ENCODE measurements around the gene HSD3B7. TPM values are rescaled to one million over a fixed set of nuclear protein-coding genes. Genes with fewer than 3 reads are reported as not detected.

The HSD3B7 gene
- total RNA-seq, 1 experiment from 2014 or later = 73.0 TPM

DNA sequence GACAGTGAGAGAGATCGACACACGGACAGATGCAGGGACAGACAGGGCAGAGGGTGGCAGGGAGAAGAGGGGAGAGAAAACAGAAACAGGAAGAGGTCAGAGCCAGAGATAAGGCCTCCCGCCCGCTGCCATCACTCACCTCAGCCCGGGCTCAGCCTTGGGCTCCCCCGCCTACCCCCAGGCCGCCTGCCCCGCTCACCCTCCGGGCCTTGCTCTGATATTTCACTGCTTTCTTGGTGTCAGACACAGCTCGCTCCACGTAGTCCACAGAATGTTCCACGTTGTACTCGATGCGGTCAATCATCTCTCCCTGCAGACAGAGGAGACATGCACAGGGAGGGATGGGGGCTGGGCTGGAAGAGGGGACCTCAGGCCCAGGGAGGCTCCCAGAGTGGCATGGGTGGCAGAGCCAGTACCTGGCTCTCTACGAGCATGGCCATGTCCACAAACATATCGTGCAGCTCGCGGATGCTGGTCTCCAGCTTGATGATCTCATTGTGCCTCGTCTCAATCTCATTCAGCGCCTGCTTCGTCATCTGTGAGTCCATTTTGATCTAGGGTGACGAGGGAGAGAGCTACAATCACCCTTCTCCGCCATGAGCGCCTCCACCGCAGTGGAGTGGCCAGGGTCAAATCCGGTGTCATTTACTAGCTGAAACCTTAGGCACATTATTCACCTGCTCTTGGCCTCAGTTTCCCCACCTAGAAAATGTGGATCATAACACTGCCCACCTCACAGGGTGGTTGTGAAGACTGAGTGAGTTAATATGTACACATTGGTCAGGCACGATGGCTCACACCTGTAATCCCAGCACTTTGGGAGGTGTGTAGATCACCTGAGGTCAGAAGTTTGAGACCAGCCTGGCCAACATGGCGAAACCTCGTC lies 8.2 kb downstream of the HSD3B7 start:
- no peak for DNase-seq (ENCODE audit: low read depth)
- in situ Hi-C loops (cut with HindIII; ENCODE audit: low pct_unique_long_range_greater_than_20kb, low sequenced_read_pairs) = no loop called here

DNA sequence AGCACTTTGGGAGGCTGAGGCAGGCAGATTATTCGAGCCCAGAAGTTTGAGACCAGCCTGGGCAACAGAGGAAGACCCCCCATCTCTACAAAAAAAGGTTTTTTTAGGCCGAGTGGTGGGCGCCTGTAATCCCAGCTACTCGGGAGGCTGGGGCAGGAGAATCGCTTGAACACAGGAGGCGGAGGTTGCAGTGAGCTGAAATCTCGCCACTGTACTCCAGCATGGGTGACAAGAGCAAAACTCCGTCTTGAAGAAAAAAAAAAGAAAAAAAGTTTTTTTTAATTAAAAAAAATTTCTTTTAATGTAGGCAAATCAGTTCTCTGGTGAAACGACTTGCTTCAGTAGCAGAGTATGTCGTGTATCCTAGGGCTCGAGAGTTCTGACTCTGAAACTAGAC lies 10.9 kb downstream of the HSD3B7 start:
- in situ Hi-C loops (cut with HindIII; ENCODE audit: low pct_unique_long_range_greater_than_20kb, low sequenced_read_pairs) = no loop called here
- DNase-seq (ENCODE audit: low read depth) = no peak

DNA sequence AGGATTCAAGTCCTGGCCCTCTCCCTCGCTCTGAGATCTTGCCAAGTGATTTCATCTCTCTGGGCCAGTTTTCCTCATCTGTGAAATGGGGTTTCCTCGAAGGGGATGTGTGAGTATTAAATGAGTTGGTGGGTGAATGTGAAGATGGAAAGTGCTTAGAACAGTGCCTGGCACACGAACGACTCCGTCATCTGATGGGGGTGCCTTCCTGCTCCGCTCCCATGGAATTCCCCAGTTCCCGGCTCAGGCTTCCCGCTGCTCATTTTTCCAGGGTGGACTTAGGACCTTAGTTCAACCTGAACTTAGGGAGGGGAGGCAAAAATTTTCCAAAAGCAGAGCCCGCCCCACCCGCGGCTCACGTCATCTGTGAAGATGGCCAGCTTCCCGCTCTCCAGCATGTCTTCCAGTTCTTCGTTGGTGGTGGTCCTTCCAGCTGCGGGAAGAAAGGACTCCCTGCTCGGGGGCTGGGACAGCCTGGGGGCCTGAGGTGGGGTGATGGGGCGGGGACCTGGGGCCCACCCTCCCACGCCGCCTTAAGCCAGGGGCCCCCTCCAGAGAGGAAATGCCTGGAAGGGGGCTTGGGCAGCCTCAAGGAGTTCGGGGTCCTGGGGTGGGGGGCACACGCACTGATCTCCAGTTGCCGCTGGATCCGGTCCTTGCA lies 11.4 kb downstream of the HSD3B7 start:
- peak; percentile 70 for DNase-seq (ENCODE audit: low read depth)
- in situ Hi-C loops (cut with HindIII; ENCODE audit: low pct_unique_long_range_greater_than_20kb, low sequenced_read_pairs) = no loop called here

DNA sequence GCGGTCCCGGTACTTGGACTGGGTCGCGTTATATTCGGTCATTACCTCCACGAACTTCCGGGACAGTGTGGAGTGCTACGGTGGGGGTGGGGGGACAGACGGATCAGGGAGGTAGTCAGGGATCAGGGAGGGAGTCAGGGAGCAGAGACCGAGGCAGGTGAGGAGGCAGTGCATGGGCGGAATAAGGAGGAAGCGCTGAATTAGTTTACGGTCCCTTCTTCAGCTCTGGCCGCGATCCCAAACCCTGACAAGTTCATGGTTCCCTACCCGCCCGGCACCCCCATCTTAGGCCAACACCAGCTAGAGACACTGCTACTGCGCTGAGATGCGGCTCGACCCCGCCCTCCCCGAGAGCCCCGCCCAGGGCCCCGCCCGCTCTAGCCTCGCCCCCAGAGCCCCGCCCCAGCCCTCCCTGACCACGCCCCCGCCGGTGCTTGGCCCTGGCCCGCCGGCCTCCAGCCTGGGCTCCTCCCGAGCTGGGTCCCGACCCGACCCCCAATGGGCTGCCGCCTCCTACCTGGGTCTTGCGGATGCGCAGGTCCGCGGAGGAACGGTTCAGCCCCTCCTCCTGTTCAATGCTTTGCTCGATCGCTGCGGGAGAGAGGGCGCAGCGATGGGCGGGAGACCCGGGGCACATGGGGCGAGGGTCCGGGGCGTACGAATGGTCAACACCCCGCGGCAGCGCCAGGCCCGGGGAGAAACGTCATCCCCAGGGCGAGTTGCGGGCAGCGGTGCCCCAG lies 12.1 kb downstream of the HSD3B7 start:
- peak; percentile 81 for DNase-seq (ENCODE audit: low read depth)
- in situ Hi-C loops (cut with HindIII; ENCODE audit: low pct_unique_long_range_greater_than_20kb, low sequenced_read_pairs) = no loop called here

DNA sequence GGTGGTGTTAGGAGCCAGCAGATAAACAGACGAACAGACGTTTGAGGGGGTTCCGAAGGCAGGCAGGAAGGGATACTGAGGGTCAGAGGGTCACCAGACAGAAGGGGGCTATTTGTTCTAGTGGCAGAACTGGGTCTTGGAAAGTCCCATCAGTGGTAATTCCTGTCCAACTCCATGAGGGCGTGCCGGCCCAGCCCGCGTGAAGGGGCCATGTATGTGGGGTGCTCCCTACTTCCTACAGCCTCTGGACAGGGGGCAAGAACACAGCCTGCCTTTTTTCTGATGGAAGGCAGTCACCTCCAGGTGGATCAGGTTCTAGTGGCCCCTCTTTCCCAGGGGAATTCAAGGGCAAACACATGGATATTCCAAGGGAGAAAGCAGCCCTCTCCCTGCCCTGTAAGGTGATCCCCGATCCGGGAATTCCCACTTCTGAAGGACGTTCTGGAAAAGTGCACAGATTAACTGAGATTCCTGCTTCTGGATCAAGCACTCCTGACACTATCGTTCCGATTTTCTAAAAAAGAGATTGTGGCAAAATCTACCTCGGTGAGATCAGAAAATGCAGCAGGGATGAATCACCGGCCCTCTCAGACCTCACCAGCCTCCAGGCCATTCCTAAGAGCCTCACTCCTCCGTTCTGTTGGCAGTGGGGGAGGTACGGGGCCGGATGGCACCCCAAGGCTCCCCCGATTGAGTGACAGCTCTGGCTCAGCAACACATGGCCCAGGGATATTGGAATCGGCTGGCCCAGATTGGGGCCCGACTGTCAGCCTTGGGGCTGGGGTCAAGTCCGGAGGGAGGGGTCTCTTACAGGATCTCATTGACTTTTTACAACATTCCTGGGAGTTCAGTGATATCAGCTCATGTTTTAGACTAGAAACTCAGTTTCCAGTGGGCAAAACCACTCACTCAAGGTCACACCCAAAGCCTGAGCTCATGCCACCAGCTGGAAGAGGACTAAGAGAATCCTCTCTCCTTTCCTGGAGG lies 13.0 kb downstream of the HSD3B7 start:
- in situ Hi-C loops (cut with HindIII; ENCODE audit: low pct_unique_long_range_greater_than_20kb, low sequenced_read_pairs) = no loop called here
- peak; percentile 50 for DNase-seq (ENCODE audit: low read depth)

DNA sequence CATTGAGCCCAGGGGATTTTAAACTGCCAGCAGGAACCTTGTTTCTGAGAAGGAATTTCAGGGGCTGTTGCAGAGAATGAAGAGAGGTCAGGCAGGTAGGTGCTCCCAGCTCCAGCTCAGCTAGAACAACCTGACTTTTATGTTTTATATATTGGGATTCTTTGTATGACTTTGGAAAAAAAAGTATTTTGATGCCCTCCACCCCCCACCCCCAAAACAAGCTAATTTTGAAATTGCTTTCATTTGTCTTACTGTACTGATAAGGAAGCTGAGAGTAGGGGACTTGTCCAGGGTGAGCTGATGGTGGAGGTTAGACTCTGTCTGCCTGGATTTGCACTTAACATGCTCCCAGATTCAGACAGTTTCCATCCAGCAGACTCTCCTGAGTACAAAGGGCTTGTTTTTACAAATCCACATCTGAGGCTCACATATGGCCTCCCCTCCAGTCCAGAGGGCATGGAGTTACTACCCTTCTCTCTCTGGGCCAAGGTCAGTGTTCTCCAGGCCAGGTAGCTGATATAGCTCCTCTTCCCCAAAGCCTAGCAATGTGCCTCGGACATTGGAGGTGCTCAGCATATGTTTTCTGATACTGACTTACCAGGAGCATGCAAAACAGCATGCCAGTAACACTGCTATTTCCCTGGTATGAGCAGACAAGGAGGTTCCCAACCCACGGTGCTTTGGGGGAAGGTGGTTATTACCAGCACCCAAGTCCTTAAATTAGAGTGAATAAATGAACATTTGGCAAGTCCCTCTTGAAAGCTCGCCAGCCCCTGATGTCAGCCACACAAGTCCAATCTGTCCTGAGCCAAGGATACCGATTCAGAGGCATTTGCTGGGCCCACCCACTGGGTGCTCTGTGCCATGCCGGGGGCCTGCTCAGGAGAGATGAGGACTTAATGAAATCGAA lies 14.1 kb downstream of the HSD3B7 start:
- in situ Hi-C loops (cut with HindIII; ENCODE audit: low pct_unique_long_range_greater_than_20kb, low sequenced_read_pairs) = no loop called here
- no peak for DNase-seq (ENCODE audit: low read depth)

DNA sequence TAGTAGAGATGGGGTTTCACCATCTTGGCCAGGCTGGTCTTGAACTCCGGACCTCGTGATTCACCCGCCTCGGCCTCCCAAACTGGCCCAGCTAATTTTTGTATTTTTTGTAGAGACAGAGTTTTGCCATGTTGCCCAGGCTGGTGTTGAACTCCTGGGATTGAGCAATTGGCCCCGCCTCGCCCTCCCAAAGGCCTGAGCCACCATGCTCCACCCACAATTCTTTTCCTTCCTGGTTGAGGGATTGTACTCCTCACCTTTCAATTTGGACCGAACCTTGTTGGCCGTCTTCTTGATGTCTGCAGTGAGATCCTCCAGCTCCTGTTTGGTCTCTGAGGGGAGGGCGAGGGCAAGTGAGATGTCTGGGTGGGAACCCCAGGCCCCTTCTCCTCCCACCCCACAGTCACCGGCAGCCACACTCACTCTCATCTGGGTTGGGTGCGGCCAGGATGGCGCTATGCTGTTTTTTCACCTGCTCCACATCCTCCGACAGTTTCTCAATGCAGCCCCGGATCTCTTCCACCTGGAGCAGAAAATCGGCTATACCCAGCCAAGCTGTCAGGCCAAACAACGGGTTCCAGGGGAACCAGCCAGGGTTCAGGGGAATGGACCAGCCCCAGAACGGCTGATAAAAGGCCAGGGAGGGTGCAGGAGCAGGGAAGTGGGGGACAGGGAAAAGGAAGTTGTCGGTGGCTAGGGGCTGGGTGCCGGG lies 15.8 kb downstream of the HSD3B7 start:
- in situ Hi-C loops (cut with HindIII; ENCODE audit: low pct_unique_long_range_greater_than_20kb, low sequenced_read_pairs) = no loop called here
- DNase-seq (ENCODE audit: low read depth) = no peak

DNA sequence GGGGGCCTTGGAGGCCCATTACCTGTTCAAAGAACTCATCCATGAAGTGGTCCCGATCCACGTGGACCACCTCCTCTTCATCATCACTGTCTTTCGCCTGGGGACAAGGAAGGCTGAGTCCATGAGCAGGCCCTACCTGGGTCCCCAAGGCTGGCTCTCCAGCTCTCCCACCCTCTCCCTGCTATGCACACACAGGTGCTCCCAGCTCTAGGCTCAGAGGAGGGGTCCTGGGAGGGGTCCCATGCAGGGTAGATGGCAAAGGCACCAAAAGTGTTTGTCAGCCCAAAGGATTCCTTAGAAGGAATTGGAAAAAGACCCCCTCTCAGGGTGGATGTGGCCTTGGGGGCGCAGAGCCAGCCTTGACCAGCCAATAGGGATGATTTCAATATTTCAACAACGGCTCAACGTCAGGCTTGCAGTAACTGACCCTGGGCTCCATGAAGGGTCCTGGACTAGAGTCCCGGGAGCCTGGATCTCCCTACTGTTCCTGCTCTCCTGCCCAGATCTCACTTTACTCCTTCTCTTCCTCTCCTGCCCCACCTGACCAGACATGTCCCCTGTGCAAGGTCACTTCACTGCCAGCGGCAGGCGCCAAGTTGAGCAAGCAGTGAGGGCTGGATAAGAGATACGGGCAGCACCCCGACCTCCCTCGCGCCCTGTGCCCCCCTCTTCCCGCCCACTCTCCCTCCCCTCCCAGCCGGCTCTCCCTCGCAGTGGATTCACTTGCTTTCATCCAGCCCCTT lies 16.7 kb downstream of the HSD3B7 start:
- in situ Hi-C loops (cut with HindIII; ENCODE audit: low pct_unique_long_range_greater_than_20kb, low sequenced_read_pairs) = no loop called here

DNA sequence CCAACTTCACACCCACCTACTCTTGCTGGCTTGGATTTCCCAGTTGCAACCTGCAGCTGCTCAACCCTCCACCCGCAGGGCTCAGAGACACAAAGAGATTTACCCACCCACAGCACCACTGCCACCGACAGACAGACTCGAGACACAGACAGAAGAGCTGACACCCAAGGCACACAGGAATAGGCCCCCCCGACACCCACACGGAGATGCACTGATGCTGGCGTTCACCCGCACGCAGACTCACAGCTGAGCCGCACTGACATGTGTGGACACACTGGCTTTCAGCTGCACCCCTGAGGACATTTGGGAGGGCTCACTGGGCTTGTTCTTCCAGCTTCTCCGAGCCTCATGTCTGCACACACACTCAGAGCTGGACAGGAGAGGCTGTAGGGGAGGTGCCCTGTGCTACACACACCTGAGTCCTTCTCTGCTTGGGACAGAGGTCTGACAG lies 17.3 kb downstream of the HSD3B7 start:
- DNase-seq (ENCODE audit: low read depth) = no peak
- in situ Hi-C loops (cut with HindIII; ENCODE audit: low pct_unique_long_range_greater_than_20kb, low sequenced_read_pairs) = no loop called here

More for the DNA sequence above, 16.7 kb downstream of the HSD3B7 start:
- no peak for DNase-seq (ENCODE audit: low read depth)

DNA sequence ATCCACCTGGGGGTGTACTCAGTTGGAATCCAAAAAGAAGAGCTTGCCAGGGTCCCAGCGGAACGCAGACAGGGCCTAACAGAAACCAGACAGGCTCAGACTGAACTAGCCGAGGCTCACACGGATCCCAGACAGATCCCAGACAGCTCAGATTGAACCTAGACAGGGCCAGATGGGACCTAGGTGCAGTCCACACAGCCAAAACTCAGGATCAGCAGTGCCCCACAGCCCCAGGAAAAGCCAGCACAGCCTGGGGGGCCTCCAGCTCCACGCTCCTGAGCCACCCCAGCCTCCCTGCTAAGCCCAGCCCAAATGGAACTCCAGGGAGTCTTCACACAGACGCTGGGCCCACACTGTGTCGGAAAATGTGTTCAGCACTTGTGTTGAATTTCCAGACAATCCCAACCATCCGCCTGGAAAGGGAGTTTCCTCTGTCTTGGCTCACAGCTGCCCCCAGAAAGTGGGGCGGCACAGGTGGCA lies 17.9 kb downstream of the HSD3B7 start:
- no peak for DNase-seq (ENCODE audit: low read depth)
- in situ Hi-C loops (cut with HindIII; ENCODE audit: low pct_unique_long_range_greater_than_20kb, low sequenced_read_pairs) = no loop called here

DNA sequence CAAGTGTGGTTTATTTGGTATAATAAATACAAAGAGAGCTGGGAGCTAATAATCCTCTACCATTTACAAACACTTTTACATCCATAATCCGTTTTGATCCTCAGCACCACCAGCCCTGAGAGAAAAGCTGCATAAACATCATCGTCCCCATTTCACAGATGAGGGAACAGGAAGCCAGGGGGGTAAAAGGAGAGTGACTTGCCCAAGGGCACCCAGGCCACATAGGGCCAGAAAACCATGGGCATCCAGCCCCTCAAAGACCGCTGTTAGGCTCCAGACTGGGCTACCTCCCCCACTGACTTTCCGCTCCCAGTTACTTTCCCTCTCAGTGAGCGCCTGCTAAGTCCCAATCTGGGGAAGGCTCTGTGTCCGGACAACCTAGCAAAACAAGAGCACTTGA lies 18.7 kb downstream of the HSD3B7 start:
- DNase-seq (ENCODE audit: low read depth) = no peak
- in situ Hi-C loops (cut with HindIII; ENCODE audit: low pct_unique_long_range_greater_than_20kb, low sequenced_read_pairs) = no loop called here

DNA sequence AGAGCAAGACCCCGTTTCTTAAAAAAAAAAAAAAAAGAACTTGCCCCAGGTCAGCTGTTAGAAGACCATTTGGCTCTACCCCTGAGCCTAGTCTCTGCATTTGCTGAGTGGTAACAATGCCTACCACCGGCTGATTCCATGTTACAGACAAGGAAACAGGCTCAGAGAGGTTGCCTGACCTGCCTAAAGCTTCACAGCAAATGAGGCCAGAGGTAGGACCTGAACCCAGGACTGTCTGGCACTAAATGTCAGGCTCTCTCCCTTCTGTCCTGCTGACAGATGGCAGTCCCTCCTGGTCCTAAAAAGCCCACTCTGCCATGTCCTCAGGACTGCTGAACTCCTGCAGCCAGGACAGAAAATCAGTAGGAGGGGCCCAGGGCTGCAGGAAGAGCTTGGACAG lies 19.7 kb downstream of the HSD3B7 start:
- in situ Hi-C loops (cut with HindIII; ENCODE audit: low pct_unique_long_range_greater_than_20kb, low sequenced_read_pairs) = no loop called here
- DNase-seq (ENCODE audit: low read depth) = no peak

DNA sequence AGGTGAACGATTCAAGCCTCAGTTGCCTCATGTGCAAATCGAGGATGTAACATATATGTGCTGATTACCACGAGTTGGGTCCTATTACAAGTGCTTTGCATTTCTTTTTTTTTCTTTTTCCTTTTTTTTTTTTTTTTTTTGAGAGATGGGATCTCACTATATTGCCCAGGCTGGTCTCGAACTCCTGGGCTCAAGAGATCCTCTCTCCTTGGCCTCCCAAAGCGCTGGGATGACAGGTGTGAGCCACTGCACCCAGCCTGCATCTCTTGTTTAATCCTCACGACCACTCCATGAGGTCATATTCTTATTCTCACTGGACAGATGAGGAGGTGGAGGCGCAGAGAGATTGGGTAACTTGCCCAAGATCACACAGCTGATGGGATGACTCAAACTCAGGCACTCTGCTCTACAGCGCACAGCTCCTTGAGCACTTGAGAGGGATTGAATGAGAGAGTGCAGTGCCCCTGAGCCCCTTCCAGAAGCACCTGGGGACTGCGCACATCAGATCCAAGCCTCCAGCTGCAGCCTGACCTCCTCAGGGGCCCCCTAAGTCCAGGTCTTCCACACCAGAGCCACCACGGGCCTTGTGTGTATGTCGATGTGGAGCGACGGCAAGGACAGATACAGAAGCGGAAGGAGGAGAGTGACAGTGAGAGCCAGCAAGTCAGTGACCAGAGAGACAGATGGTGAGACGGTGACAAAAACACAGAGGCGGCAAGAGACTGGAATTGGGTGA lies 20.5 kb downstream of the HSD3B7 start:
- in situ Hi-C loops (cut with HindIII; ENCODE audit: low pct_unique_long_range_greater_than_20kb, low sequenced_read_pairs) = no loop called here
- no peak for DNase-seq (ENCODE audit: low read depth)

DNA sequence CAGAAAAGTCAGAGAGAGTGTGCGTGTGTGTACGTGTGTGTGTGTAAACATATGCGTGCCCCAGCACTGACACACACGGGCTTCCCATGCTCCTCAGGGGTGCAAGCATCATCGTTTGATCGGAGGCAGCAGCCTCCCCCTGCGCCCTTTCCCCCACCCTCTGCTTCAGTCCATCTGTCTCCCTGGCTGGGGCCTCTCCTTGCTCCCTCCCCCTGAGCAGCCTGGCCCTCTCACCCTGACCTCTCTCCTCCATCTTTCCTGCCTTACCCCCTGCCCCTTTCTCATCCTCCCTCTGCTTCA lies 21.0 kb downstream of the HSD3B7 start:
- in situ Hi-C loops (cut with HindIII; ENCODE audit: low pct_unique_long_range_greater_than_20kb, low sequenced_read_pairs) = no loop called here
- DNase-seq (ENCODE audit: low read depth) = no peak

DNA sequence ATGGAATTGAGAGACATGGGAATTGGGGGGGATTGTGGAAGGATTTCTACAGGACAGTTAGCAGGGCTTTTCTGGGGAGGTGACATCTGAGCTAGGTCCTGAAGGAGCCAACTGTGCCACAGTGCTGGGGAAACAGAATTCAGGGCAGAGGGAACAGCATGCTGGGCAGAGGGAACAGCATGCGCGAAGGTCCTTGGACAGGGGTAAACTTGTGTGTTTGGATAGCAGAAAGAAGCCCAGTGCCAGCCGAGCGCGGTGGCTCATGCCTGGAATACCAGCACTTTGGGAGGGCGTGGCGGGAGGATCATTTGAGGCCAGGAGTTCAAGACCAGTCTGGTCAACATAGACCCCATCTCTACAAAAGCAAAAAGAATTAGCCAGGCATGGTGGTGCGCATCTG lies 21.6 kb downstream of the HSD3B7 start:
- in situ Hi-C loops (cut with HindIII; ENCODE audit: low pct_unique_long_range_greater_than_20kb, low sequenced_read_pairs) = no loop called here
- no peak for DNase-seq (ENCODE audit: low read depth)

Data from Caki2 (cell line).